HG03342 (cell line): ENCODE results near the gene PDE4D.

Experiments
- ATAC-seq: cut with Tn5 transposase; IDR thresholded peaks from one replicate; pipeline ENCODE4 v1.9.1; 2021; ENCODE audit warnings: mild to moderate bottlenecking, moderate library complexity; ENCODE audit not compliant: unreplicated experiment

PDE4D gene

DNA sequence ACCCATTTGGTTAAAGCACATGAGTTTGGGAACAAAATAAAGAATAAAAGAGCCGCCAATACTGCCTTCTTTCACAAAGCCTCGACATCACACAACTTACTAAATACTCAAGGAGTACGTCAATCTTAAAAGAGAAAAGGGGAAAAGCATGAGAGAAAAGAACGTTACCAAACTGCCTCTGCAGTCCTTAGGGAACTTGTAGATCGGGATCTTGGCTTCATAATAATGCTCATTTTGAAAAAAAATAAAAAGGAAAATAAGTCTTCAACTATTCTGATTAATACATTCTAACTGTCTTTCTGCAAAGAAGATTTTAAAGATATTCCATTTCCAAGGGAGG, 618.4 kb downstream of the PDE4D start:
- no peak for ATAC-seq

DNA sequence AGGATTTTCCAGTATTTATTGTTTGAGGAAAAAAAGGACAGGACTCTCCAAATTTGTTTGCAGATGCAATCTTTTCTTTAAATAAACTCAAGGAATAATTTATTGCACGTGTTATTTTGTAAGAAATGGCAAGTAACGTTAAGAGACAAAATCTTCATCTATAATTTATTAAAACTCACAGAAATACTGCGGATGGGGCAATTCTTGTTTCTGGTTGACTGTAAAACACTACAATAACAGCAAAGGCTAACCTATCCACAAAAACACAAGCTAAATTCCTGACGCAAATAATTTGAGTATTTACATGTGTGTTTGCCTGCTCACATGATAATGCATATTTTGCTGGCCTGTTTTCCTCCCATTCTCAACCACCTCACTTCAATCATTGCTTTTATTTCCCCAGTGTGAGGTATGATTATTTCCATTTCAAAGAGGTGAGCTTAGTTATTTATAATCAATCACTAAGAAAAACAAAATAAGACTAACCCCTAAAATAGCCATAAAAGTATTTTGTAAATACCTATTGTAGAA, 619.4 kb downstream of the PDE4D start:
- ATAC-seq = no peak

DNA sequence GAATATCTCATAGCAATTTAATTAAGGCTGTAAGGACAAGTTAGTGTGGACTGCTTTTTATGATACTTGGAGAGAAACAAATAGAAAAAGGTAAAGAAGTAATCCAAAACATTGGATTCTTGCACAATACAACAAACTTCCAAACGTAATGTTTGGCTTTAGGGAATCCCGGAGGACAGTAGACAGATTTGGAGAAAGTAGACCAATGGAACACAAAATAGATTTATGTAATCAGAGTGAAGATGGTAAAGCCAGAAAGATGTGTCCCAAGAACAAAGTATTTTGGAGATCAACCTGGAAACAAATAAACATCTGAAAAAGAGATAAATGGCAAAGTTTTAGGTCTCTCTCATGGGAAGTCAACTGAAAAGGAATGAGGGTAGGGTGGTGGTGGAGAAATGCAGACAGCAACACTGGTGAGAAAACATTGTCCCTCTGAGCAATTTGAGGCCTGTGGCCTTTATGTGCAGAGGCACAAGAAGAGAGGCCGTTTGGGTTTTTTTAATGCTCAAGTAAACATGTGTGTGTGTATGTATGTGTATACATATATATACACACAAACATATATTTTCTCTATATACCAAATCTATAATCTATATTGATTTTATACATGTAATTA, 620.6 kb downstream of the PDE4D start:
- ATAC-seq = no peak

GRCh38 chr5:59268756-59269415, 624.6 kb downstream of the PDE4D start:
- no peak for ATAC-seq

GRCh38 chr5:59267033-59267432, 626.5 kb downstream of the PDE4D start:
- no peak for ATAC-seq

- ATAC-seq = no peak
These were observed 627.1 kb downstream of the PDE4D start for GRCh38 chr5:59266410-59266809.

- no peak for ATAC-seq
These were observed 628.8 kb downstream of the PDE4D start for GRCh38 chr5:59264639-59265245.

DNA sequence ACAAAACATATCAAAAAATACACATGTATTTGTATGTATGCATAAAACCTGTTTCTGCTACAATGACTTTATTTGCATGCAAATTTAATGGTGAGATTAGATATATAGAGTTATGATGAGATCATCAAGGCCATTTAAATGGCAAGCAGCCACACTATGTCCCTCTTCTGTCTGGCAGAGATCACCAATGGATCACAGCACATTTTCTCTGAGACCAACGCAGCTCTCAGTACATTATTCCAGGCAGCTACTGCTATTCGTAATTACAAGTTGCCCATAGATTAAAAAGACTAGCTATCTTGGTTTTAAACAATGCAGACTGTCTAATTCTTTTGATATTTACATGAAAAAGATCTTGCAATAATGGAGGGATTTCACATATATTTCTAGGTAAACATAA, 629.5 kb downstream of the PDE4D start:
- no peak for ATAC-seq

GRCh38 chr5:59261969-59262368, 631.6 kb downstream of the PDE4D start:
- ATAC-seq = no peak

GRCh38 chr5:59260973-59261372, 632.6 kb downstream of the PDE4D start:
- no peak for ATAC-seq

GRCh38 chr5:59260200-59260599, 633.3 kb downstream of the PDE4D start:
- ATAC-seq = no peak

DNA sequence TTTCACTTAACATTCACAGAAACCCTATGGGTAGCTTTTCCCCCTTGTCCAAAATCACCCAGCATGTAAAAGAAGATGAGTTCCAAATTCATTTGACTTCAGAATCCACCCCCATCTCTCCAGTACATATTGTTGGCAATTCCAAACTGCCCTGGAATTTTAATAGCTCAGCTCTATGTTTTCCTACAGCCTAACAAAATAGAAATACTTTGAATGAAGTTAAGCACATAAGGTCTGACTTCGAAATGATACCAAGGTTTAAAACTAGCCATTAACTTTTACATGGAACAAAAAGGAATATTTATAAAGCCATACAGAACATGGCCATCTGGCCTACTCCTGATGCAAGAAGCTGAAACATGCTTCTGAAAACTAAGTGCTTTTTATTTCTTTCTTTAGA, 634.3 kb downstream of the PDE4D start:
- no peak for ATAC-seq

DNA sequence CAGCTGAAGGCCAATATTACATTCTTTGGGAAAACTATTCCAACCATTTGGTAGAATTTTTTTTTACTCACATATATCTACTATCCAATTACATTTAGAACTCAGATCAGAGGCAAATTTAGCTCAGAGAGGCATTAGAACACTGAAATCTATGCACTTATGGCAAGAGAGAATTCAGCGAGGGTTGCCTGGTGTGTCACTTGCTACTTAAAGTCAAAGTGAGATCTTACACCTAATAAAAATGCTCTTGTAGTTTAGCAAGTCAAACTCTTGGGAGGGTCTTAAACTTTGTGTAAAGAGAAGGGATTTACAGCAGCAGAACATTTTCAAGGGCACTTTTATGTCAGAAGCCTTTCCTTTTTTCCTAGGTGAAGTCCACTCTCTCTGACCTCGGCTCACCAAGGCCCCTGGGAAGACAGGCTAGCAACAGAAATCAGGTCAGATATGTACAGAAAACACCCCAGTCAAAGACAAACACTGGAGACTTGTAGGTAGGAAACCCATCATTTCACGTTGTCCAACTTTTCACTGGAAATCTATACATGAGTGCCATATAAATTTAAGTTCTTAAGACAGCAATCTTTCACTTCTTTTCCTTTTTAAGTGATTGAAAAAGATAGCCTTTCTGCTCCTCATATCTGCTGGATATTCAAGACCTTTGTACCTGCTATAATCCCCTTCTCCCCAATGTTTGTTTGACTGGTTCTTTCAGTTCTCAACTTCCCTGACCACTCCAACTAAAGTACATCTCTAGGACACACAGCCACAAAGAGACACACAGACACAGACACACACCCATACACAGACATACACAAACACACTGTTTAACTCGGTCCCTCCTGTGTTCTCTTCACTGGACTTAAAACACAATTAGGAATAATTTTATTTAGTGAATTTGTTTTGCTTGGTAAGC, 635.8 kb downstream of the PDE4D start:
- ATAC-seq = no peak

DNA sequence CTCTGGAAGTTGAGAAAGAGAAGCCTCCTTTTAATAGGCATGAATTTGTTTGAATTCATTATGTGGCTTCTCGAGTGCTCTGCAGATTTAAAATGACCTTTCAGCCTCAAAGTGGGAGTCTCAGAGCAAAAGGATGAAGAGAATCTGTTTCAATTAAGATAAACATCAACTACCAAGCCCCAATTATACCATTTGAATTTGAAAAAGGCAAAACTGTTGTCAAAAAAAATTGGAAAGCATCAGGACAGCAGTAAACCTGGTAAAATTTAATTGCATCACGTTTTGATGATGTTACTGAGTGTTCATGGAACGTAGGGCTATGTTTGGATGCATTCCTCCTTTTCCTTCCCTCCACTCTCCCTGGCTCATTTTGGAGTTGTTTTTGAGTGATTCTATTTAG, 637.2 kb downstream of the PDE4D start:
- ATAC-seq = no peak

GRCh38 chr5:59254055-59254687, 639.4 kb downstream of the PDE4D start:
- ATAC-seq = no peak

DNA sequence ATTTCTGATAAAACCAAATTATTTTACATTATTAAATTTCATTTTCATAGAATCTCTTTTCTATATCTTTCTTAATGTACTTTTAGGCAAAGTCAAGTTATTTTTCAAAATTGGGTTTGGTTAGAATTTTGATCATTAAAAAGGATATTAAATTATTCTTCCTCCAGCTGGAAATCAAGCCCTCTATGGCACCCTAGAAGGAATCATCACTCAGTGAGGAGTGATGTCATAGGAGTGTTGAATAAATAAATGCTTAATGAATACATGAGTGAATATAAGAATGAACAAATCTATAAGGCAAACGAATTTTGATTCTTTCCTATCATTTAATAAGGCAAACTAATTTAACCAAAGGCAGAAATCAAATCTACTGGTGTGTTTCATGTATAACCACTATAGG, 639.9 kb downstream of the PDE4D start:
- ATAC-seq = no peak

DNA sequence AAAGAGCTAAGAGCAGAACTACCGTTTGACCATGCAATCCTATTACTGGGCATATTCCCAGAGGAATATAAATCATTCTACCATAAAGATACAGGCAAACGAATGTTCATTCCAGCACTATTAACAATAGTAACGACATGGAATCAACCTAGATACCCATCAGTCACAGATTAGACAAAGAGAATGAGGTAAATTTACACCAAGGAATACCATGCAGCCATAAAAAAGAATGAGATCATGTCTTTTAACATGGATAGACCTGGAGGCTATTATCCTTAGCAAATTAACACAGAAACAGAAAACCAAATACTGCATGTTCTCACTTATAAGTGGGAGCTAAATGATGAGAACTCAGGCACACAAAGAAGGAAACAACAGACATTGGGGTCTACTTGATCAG, 641.9 kb downstream of the PDE4D start:
- no peak for ATAC-seq

GRCh38 chr5:59249726-59250125, 643.8 kb downstream of the PDE4D start:
- no peak for ATAC-seq

DNA sequence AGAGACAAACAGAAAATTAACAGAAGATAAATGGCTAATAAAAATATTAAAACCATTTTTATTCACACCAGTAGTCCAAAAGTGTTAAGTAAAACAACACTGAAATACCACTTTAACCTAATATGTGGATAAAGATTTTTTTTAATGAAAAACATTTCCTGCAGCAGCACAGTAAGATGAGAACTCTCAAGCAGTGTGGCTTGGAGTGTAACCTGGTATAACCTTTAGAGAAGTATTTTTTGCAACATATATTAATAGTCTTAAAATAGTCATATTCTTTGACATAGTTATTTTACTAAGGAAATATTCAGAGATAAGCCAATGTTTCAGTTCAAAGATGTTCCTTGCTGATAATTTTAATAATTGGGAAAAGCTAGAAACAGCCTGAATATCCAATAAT, 644.4 kb downstream of the PDE4D start:
- no peak for ATAC-seq

DNA sequence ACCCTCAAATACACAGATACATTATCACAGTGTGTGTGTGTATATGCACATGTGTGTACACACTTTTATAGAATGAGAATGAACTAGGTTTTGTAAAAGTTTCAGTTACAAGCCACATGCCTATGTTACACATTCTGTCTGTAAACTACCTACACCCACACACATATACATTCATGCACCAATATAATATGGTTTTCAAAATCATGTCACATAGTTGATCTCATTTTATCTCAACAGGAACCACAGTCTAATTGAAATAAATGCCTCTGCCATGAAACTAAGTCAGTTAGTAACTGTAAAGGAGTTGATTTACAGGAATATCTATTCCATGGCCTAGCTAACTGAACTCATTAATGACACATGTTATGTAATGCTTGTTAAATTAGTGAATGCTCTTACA, 646.6 kb downstream of the PDE4D start:
- no peak for ATAC-seq
